ENCODE measurements around the gene PIK3R3. TPM values are rescaled to one million over a fixed set of nuclear protein-coding genes. Genes with fewer than 3 reads are reported as not detected.

PIK3R3 gene
- total and polyA plus RNA-seq, 12 donors = 15.4 to 54.5 (median 34.0) TPM

DNA sequence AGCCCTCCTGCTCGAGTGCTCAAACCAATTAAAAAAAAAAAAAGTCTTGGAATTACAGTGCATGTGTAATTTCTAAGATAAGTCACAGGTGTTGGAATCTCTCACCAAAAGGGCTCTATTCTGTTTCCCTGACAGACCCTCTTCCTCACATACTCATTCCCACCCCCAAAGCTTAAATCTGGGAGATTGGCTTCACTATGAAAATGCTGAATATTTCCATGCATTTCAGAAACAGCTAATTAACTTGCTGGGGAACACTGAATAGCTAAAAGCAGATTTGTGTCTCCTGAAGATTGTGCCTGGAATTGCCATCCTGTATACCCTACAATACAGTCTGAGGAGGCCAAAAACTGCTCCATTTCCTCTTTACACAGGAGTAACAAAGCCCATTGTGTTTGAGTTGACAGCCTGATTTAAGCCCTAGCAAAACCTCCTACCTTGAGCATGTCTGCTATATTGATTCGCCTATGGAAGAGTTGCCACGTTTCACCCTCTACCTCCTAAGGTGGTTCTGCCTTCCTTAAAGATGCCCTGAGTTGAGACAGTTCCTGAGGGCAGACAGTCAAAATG, 1.4 kb upstream of the PIK3R3 start:
- peak in 1 of 8 donors; percentile 21 for ATAC-seq
- Histone ChIP-seq H3K4me3 (peak overlapping the region; percentile 27 to 89 (median 74)), H3K9me3 (no peaks in the 10 kb centered on the region), H3K27me3 (peaks cover 0 to 33% (median 0%) of the 10 kb centered on the region in 7 donors), H3K4me1 (peaks cover 3 to 58% (median 43%) of the 10 kb centered on the region in 9 donors), H3K36me3 (no peaks in the 10 kb centered on the region), H3K27ac (peak overlapping the region; percentile 88 to 98 (median 96))
- intact Hi-C loops (cut with DNase I) = loop anchor here in 8 of 10 donors (2.0 to 5.0 kb wide), 8 partner anchors 33 to 97 kb away; partner anchors contain the start of gene TSPAN1 (in 3 of the 8)
- WGBS, 2 donors = 35 to 37% methylated on average over 3 of the region's 3 CpGs
- DNase-seq = peak in 1 of 2 donors; percentile 22
- TF ChIP-seq, protein P1, sequence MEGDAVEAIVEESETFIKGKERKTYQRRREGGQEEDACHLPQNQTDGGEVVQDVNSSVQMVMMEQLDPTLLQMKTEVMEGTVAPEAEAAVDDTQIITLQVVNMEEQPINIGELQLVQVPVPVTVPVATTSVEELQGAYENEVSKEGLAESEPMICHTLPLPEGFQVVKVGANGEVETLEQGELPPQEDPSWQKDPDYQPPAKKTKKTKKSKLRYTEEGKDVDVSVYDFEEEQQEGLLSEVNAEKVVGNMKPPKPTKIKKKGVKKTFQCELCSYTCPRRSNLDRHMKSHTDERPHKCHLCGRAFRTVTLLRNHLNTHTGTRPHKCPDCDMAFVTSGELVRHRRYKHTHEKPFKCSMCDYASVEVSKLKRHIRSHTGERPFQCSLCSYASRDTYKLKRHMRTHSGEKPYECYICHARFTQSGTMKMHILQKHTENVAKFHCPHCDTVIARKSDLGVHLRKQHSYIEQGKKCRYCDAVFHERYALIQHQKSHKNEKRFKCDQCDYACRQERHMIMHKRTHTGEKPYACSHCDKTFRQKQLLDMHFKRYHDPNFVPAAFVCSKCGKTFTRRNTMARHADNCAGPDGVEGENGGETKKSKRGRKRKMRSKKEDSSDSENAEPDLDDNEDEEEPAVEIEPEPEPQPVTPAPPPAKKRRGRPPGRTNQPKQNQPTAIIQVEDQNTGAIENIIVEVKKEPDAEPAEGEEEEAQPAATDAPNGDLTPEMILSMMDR (IDR thresholded peaks at IDR 0.05) = no peak

DNA sequence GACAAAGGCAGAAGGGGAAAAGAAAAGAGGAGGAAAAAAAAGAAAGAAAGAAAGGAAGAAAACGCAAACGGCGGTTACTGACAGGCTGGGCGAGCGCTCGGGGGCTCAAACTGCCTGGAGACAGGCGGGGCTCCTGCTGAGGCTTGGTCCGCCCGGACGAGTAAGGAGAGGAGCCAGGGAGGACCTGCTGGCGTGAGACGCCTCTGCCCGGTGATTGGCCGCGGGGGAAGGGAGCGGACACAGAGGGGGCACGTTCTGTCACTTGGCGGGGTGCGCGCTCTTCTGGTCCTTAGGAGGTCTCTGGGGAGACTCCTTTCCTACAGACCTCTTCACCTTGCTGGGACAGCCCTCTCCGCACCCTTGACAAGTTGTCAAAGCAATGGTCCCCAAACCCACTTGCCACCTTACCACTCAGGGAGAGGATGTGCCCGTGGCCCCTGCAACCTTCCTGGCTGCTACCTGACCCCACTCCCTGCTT, 791 bp upstream of the PIK3R3 start:
- Histone ChIP-seq H3K9me3 (no peaks in the 10 kb centered on the region), H3K36me3 (no peaks in the 10 kb centered on the region), H3K4me1 (peaks cover 3 to 62% (median 42%) of the 10 kb centered on the region in 9 donors), H3K4me3 (peak overlapping the region; percentile 27 to 89 (median 74)), H3K27ac (peak overlapping the region; percentile 88 to 98 (median 96)), H3K27me3 (peaks cover 0 to 39% (median 0%) of the 10 kb centered on the region in 7 donors)
- intact Hi-C loops (cut with DNase I) = loop anchor here in 8 of 10 donors (2.0 to 5.0 kb wide), 8 partner anchors 34 to 96 kb away; partner anchors contain the start of gene TSPAN1 (in 3 of the 8)
- DNase-seq (peak; percentile 78 to 81), ATAC-seq (peak; percentile 54 to 81 (median 70))
- TF ChIP-seq, protein P1 (IDR thresholded peaks at IDR 0.05) = no peak
- WGBS, 2 donors = 1% methylated on average over 22 of the region's 22 CpGs

DNA sequence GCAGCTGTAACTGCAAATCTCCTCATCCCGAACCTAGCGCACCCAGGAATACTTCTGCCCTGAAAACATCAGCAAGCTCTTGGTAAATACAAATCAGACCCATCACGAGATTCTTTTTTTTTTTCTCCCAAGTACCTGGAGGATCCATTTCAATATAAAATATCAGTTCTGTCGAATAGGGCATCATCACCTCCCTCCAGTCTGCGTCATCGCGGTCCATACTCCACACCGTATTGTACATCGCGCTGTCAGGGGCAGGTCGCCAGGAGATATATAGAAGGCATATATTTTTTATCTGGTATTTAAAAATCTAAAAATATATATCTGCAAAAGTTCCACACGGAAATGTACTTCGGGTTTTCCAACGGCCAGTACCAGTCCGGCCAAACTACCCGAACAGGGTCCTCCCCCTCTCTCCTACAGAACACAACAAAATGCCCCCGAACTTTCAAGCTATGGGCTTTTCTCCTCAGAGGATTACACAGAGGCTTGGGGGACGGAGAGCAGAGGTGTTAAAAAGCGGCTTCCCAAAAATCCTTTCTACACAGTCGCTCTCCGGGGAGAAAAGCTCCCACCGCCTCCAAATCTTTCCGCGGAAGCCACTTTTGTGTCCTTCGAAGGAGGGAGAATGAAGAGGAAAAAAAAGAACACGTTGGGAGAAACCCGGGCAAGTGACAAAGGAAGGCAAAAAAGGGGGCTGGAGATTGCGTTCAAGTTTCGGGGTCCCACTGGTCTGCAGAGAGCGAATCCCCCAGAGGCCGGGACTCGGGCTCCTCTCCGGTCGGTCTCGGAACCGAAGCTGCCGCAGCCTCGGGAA, 509 bp downstream of the PIK3R3 start:
- ATAC-seq = peak in 2 of 8 donors; percentile 1 to 4
- H3K27ac ChIP-seq = peak overlapping the region; percentile 88 to 98 (median 96)
- H3K4me1 ChIP-seq = peaks cover 3 to 62% (median 36%) of the 10 kb centered on the region in 9 donors
- DNase-seq = peak in 1 of 2 donors; percentile 16
- H3K9me3 ChIP-seq = no peaks in the 10 kb centered on the region
- peak overlapping the region; percentile 51 to 89 (median 76) for H3K4me3 ChIP-seq
- WGBS, 2 donors = 0 to 1% methylated on average over 38 of the region's 38 CpGs
- TF ChIP-seq, protein P1 (IDR thresholded peaks at IDR 0.05) = no peak
- H3K27me3 ChIP-seq = peaks cover 0 to 39% (median 0%) of the 10 kb centered on the region in 7 donors
- intact Hi-C loops (cut with DNase I) = loop anchor here in 8 of 10 donors (2.0 to 5.0 kb wide), 8 partner anchors 35 to 95 kb away; partner anchors contain the start of gene TSPAN1 (in 3 of the 8)
- H3K36me3 ChIP-seq = no peaks in the 10 kb centered on the region

DNA sequence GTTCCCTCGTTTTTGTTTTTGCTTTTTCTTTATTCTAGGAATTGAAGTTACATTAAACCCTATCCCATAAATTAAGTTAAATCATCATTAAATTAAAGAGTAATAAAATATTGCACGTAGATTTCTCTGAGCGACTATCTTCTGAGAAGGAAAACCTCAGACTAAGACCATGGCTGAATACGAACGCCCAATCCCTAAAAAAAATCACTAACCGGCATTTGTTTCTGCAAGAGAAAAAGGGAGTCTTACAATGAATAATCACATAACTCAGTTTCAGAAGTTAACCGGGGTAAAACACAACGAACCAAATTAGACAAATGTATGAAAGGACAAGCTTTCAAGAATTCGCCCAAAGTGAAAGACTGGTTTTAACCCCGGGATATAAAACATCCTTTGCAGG, 1.3 kb downstream of the PIK3R3 start:
- intact Hi-C loops (cut with DNase I) = loop anchor here in 6 of 10 donors (5.0 kb wide), 3 partner anchors 36 to 94 kb away; no protein-coding TSS in a partner anchor
- H3K27ac ChIP-seq = peak overlapping the region; percentile 88 to 98 (median 96)
- no peaks in the 10 kb centered on the region for H3K9me3 ChIP-seq
- H3K4me3 ChIP-seq = peak overlapping the region; percentile 51 to 89 (median 76)
- no peaks in the 10 kb centered on the region for H3K36me3 ChIP-seq
- no peak for ATAC-seq
- peaks cover 0 to 39% (median 0%) of the 10 kb centered on the region in 7 donors for H3K27me3 ChIP-seq
- TF ChIP-seq, protein P1 (IDR thresholded peaks at IDR 0.05) = no peak
- 2 to 3% methylated on average over 10 of the region's 10 CpGs for WGBS, 2 donors
- DNase-seq = no peak
- H3K4me1 ChIP-seq = peaks cover 3 to 62% (median 34%) of the 10 kb centered on the region in 9 donors

All from heart right ventricle (tissue), 16 donors.